Keratinocyte (primary cell): ENCODE results near the gene ELOVL5. TPM values are rescaled to one million over a fixed set of nuclear protein-coding genes. Genes with fewer than 3 reads are reported as not detected.

Experiments
- DNase-seq: peaks from one replicate; pipeline ENCODE4 v3.0.0-alpha.2; 2011; ENCODE audit warnings: low read depth, missing footprints, low spot score
- FAIRE-seq: peaks from 2 replicates; lab custom pipeline; 2011; peaks lifted over from hg19 to GRCh38; lab: Jason Lieb, UNC
- H2AFZ ChIP-seq: 2 replicates; pipeline ENCODE4 v1.6.0; 2012; ENCODE audit warnings: low read length, control low read depth, inconsistent platforms; ENCODE audit not compliant: control insufficient read depth
- H3K27ac ChIP-seq: 2 replicates; pipeline ENCODE4 v1.5.1; 2011; ENCODE audit warnings: low read length; ENCODE audit not compliant: control insufficient read depth, insufficient read depth
- H3K27me3 ChIP-seq: 3 replicates; pipeline ENCODE4 v1.6.0; 2011; ENCODE audit warnings: low read length; ENCODE audit not compliant: control insufficient read depth, insufficient read depth; ENCODE audit errors: extremely low read depth
- H3K36me3 ChIP-seq, 2 experiments: 2 replicates in 1 of 2; 3 replicates in 1 of 2; pipeline ENCODE4 v1.5.1; 2011; ENCODE audit warnings: low read length in 2 of 2, mild to moderate bottlenecking in 1 of 2; ENCODE audit not compliant: control insufficient read depth in 2 of 2, insufficient read depth in 2 of 2; ENCODE audit errors: extremely low read depth in 1 of 2
- H3K4me1 ChIP-seq: 3 replicates; pipeline ENCODE4 v1.5.1; 2011; ENCODE audit warnings: low read length; ENCODE audit not compliant: control insufficient read depth, insufficient read depth; ENCODE audit errors: extremely low read depth
- H3K4me2 ChIP-seq: 3 replicates; pipeline ENCODE4 v1.6.0; 2011; ENCODE audit warnings: low read depth, low read length; ENCODE audit not compliant: control insufficient read depth, insufficient read depth; ENCODE audit errors: extremely low read depth
- H3K4me3 ChIP-seq, 3 experiments: fragments of 200-600 bp in 1 of 3; sonication (generic) in 1 of 3; 2 replicates in 2 of 3; 3 replicates in 1 of 3; pipeline ENCODE4 v1.5.1; 2011 to 2016; ENCODE audit warnings: low read length in 3 of 3, mild to moderate bottlenecking in 3 of 3, control low read depth in 2 of 3, inconsistent platforms in 1 of 3, low read depth in 1 of 3, mixed read lengths in 1 of 3, mixed run types in 1 of 3, moderate library complexity in 1 of 3; ENCODE audit not compliant: control insufficient read depth in 2 of 3, insufficient read depth in 2 of 3; ENCODE audit errors: extremely low read depth in 1 of 3
- H3K79me2 ChIP-seq: 2 replicates; pipeline ENCODE4 v1.6.0; 2012; ENCODE audit warnings: low read length; ENCODE audit not compliant: control insufficient read depth, insufficient read depth
- H3K9ac ChIP-seq: 3 replicates; pipeline ENCODE4 v1.6.0; 2011; ENCODE audit warnings: low read length; ENCODE audit not compliant: control insufficient read depth, insufficient read depth; ENCODE audit errors: extremely low read depth
- H3K9me1 ChIP-seq: 3 replicates; pipeline ENCODE4 v1.6.0; 2011; ENCODE audit warnings: low read length; ENCODE audit not compliant: control insufficient read depth, insufficient read depth; ENCODE audit errors: extremely low read depth
- H3K9me3 ChIP-seq: 2 replicates; pipeline ENCODE4 v1.5.1; 2012; ENCODE audit warnings: low read depth, low read length; ENCODE audit not compliant: control insufficient read depth
- H4K20me1 ChIP-seq: 3 replicates; pipeline ENCODE4 v1.6.0; 2011; ENCODE audit warnings: low read length; ENCODE audit not compliant: control insufficient read depth, insufficient read depth; ENCODE audit errors: extremely low read depth
- CTCF ChIP-seq, 3 experiments: IDR thresholded peaks in 1 of 3; conservative IDR thresholded peaks in 1 of 3; optimal IDR thresholded peaks in 1 of 3; 2 replicates in 2 of 3; 3 replicates in 1 of 3; pipeline versions ENCODE3 to v1.5.1; 2011; ENCODE audit warnings: low read length in 3 of 3, mild to moderate bottlenecking in 3 of 3, moderate library complexity in 2 of 3, control low read depth in 1 of 3, inconsistent platforms in 1 of 3; ENCODE audit not compliant: insufficient read depth in 2 of 3; ENCODE audit errors: extremely low read depth in 1 of 3
- EZH2 ChIP-seq: IDR thresholded peaks from one replicate; pipeline ENCODE4 v1.6.1; 2012; ENCODE audit warnings: inconsistent platforms, mild to moderate bottlenecking, low read length, moderate library complexity
- dilution Hi-C: fragments of 300-500 bp; cut with MboI; formaldehyde crosslinking; loops from one replicate; pipeline ENCODE4 v1.7.0; 2020; ENCODE audit warnings: low sequenced_read_pairs; ENCODE audit not compliant: extremely low pct_ligation_motif_present
- polyA plus RNA-seq, 5 experiments: library from polyadenylated mRNA; depleted of rRNA in 3 of 5; stranded (reverse) in 3 of 5; stranded (forward) in 1 of 5; unstranded in 1 of 5; fragments of >200 nt; gene quantifications; 1 replicate in 1 of 5; 2 replicates in 3 of 5; 3 replicates in 1 of 5; pipeline versions ENCODE4 v1.2.1 to v1.2.3, GENCODE V29; 2011 to 2012; ENCODE audit warnings: missing spikeins in 2 of 5, low read depth in 1 of 5, low replicate concordance in 1 of 5

Gene ELOVL5
- polyA plus RNA-seq, 1 donor (not counting 4 experiments of a cell fraction or from before 2014, with no cell fraction given), result 66.7 TPM

GRCh38 chr6:53264337-53264736 lies 84.4 kb downstream of the ELOVL5 start:
- no peaks in the 10 kb centered on the region for H4K20me1 ChIP-seq
- no peaks in the 10 kb centered on the region for H3K9me1 ChIP-seq
- TF ChIP-seq EZH2 (no peak), CTCF (optimal IDR thresholded peaks at IDR 0.05 in 1 of 3, IDR thresholded peaks at IDR 0.05 in 1 of 3, conservative IDR thresholded peaks at IDR 0.05 in 1 of 3; ENCODE audit: extremely low read depth in 1 of 3, insufficient read depth in 2 of 3, low read length in 3 of 3) (no peak)
- no peaks in the 10 kb centered on the region for H3K79me2 ChIP-seq
- FAIRE-seq (no peak), DNase-seq (no peak)
- dilution Hi-C loops, result no loop called here
- no peaks in the 10 kb centered on the region for H3K27me3 ChIP-seq
- no peak overlapping the region for H3K27ac ChIP-seq
- no peak overlapping the region for H3K4me2 ChIP-seq
- peaks cover 5 to 16% of the 10 kb centered on the region in 2 experiments for H3K36me3 ChIP-seq
- no peak overlapping the region for H3K4me3 ChIP-seq
- no peak overlapping the region for H3K9ac ChIP-seq
- H3K9me3 ChIP-seq, result no peaks in the 10 kb centered on the region
- H2AFZ ChIP-seq, result no peak overlapping the region
- no peaks in the 10 kb centered on the region for H3K4me1 ChIP-seq

- no peaks in the 10 kb centered on the region for H3K79me2 ChIP-seq
- dilution Hi-C loops, result no loop called here
- H3K27ac ChIP-seq, result no peak overlapping the region
- no peaks in the 10 kb centered on the region for H3K9me1 ChIP-seq
- FAIRE-seq, result no peak
- no peak overlapping the region for H2AFZ ChIP-seq
- H3K9me3 ChIP-seq, result no peaks in the 10 kb centered on the region
- no peak for DNase-seq
- TF ChIP-seq CTCF (optimal IDR thresholded peaks at IDR 0.05 in 1 of 3, IDR thresholded peaks at IDR 0.05 in 1 of 3, conservative IDR thresholded peaks at IDR 0.05 in 1 of 3; ENCODE audit: extremely low read depth in 1 of 3, insufficient read depth in 2 of 3, low read length in 3 of 3) (no peak), EZH2 (no peak)
- no peaks in the 10 kb centered on the region for H3K4me1 ChIP-seq
- H3K4me2 ChIP-seq, result no peak overlapping the region
- H3K36me3 ChIP-seq, result peaks cover 5 to 14% of the 10 kb centered on the region in 2 experiments
- no peaks in the 10 kb centered on the region for H4K20me1 ChIP-seq
- H3K4me3 ChIP-seq, result no peak overlapping the region
- no peaks in the 10 kb centered on the region for H3K27me3 ChIP-seq
- no peak overlapping the region for H3K9ac ChIP-seq
Observed at GRCh38 chr6:53263917-53264316, 84.8 kb downstream of the ELOVL5 start.
